HepG2 (cell line): ENCODE data around the gene OPALIN. TPM values are rescaled to one million over a fixed set of nuclear protein-coding genes. Genes with fewer than 3 reads are reported as not detected.

Experiments
- ARID3A ChIP-seq: IDR thresholded peaks from 2 replicates; pipeline ENCODE4 v1.6.1; 2012; ENCODE audit warnings: low read depth, low read length, improper control_type of control experiment
- ARID5B ChIP-seq: IDR thresholded peaks from 2 replicates; pipeline ENCODE4 v1.4.0; 2020; ENCODE audit warnings: mild to moderate bottlenecking, missing genetic modification reagents
- CTCF ChIP-seq: sonication (generic); formaldehyde crosslinking; IDR thresholded peaks from 2 replicates; pipeline ENCODE4 v1.5.0; 2020; ENCODE audit warnings: mild to moderate bottlenecking, missing genetic modification reagents, moderate library complexity
- FOXJ3 ChIP-seq: sonication (generic); formaldehyde crosslinking; IDR thresholded peaks from 2 replicates; pipeline ENCODE4 v1.4.0; 2020; ENCODE audit warnings: missing genetic modification reagents, mild to moderate bottlenecking, borderline replicate concordance
- HOXD1 ChIP-seq: sonication (generic); formaldehyde crosslinking; IDR thresholded peaks from 2 replicates; pipeline ENCODE4 v1.5.0; 2020; ENCODE audit warnings: missing genetic modification reagents
- MAFK ChIP-seq, 2 experiments: IDR thresholded peaks in 1 of 2; conservative IDR thresholded peaks in 1 of 2; 2 replicates each; pipeline ENCODE4 v1.6.1; 2011; ENCODE audit warnings: improper control_type of control experiment in 2 of 2, low read length in 2 of 2
- MIER2 ChIP-seq: IDR thresholded peaks from 2 replicates; pipeline ENCODE4 v1.6.1; 2016; ENCODE audit warnings: missing biosample characterization, missing genetic modification reagents
- SALL1 ChIP-seq: sonication (generic); formaldehyde crosslinking; IDR thresholded peaks from 2 replicates; pipeline ENCODE4 v1.8.0; 2022; ENCODE audit warnings: mild to moderate bottlenecking, missing genetic modification reagents
- SAP130 ChIP-seq: IDR thresholded peaks from 2 replicates; pipeline ENCODE4 v1.6.1; 2016; ENCODE audit warnings: low read depth
- SMC3 ChIP-seq: IDR thresholded peaks from 2 replicates; pipeline ENCODE4 v1.6.1; 2011; ENCODE audit warnings: low read length, improper control_type of control experiment
- TGIF2 ChIP-seq: IDR thresholded peaks from 2 replicates; pipeline ENCODE4 v1.6.1; 2016; ENCODE audit warnings: control low read depth, missing compliant biosample characterization
- WIZ ChIP-seq: sonication (generic); formaldehyde crosslinking; IDR thresholded peaks from 2 replicates; pipeline ENCODE4 v1.5.1; 2020; ENCODE audit warnings: mild to moderate bottlenecking, missing genetic modification reagents
- ZBTB8A ChIP-seq: sonication (generic); formaldehyde crosslinking; IDR thresholded peaks from 2 replicates; pipeline ENCODE4 v1.4.0; 2020; ENCODE audit warnings: mild to moderate bottlenecking, low read depth, missing genetic modification reagents, borderline replicate concordance
- ZNF230 ChIP-seq: sonication (generic); formaldehyde crosslinking; IDR thresholded peaks from 2 replicates; pipeline ENCODE4 v1.4.0; 2020; ENCODE audit warnings: mild to moderate bottlenecking, missing genetic modification reagents
- ZNF30 ChIP-seq: sonication (generic); formaldehyde crosslinking; IDR thresholded peaks from 2 replicates; pipeline ENCODE4 v1.5.0; 2020; ENCODE audit warnings: mild to moderate bottlenecking, missing genetic modification reagents
- ZNF382 ChIP-seq: sonication (generic); formaldehyde crosslinking; IDR thresholded peaks from 2 replicates; pipeline ENCODE4 v1.5.0; 2020; ENCODE audit warnings: missing genetic modification reagents, mild to moderate bottlenecking, borderline replicate concordance
- ZNF672 ChIP-seq: sonication (generic); formaldehyde crosslinking; IDR thresholded peaks from 2 replicates; pipeline ENCODE4 v1.8.1; 2022; ENCODE audit warnings: missing genetic modification reagents
- ZNF749 ChIP-seq: sonication (generic); formaldehyde crosslinking; IDR thresholded peaks from 2 replicates; pipeline ENCODE4 v1.8.0; 2022; ENCODE audit warnings: mild to moderate bottlenecking, missing genetic modification reagents, moderate library complexity, borderline replicate concordance
- ZNF883 ChIP-seq: sonication (generic); formaldehyde crosslinking; IDR thresholded peaks from 2 replicates; pipeline ENCODE4 v1.5.1; 2020; ENCODE audit warnings: mild to moderate bottlenecking, missing genetic modification reagents; ENCODE audit errors: not compliant biosample characterization
- polyA plus RNA-seq, 8 experiments: library from polyadenylated mRNA; depleted of rRNA in 3 of 8; stranded (reverse) in 7 of 8; unstranded in 1 of 8; fragments of >200 nt; fragmentation: Illumina TruSeq in 4 of 8; extraction: Trizol in 4 of 8; gene quantifications; 2 replicates each; pipeline versions ENCODE4 v1.2.1 to v1.2.3, GENCODE V29; 2011 to 2016; ENCODE audit warnings: low read depth in 4 of 8, missing spikeins in 1 of 8, mixed read lengths in 1 of 8; ENCODE audit not compliant: insufficient read depth in 1 of 8
- total RNA-seq, 5 experiments: library from RNA; depleted of rRNA; stranded (reverse); fragments of >200 nt; fragmentation: Illumina TruSeq; extraction: Trizol; gene quantifications; 2 replicates each; pipeline ENCODE4 v1.2.3, GENCODE V29; 2016; ENCODE audit warnings: low read depth in 1 of 5

Gene OPALIN
- total and polyA plus RNA-seq, 2 of the 13 experiments (the other 11 are each of a cell fraction or from before 2014, with no cell fraction given): not detected

GRCh38 chr10:96395931-96396877 lies 37.4 kb upstream of the OPALIN start (continued):
- TF ChIP-seq HOXD1 (CRISPR knock-in tag): no peak
- TF ChIP-seq ZNF230: no peak
- no peak for TF ChIP-seq ZNF30 (CRISPR knock-in tag)
- TF ChIP-seq ZBTB8A (CRISPR knock-in tag): no peak
- no peak for TF ChIP-seq ZNF672 (CRISPR knock-in tag)
- no peak for TF ChIP-seq ARID3A
- TF ChIP-seq MIER2: no peak
- no peak for TF ChIP-seq FOXJ3 (CRISPR knock-in tag)
- no peak for TF ChIP-seq TGIF2 (CRISPR knock-in tag)
- TF ChIP-seq WIZ: no peak
- TF ChIP-seq ZNF883 (CRISPR knock-in tag): no peak
- TF ChIP-seq ARID5B: 0 out of 2 replicates have a peak, but pooled peaks have one; percentile 19
- TF ChIP-seq MAFK (conservative IDR thresholded peaks at IDR 0.05 in 1 of 2, IDR thresholded peaks at IDR 0.05 in 1 of 2; ENCODE audit: low read length in 2 of 2): no peak
- peak; percentile 84 for TF ChIP-seq CTCF
- no peak for TF ChIP-seq ZNF382 (CRISPR knock-in tag)
- TF ChIP-seq SAP130: no peak
- TF ChIP-seq SMC3: peak; percentile 52
- 0 out of 2 replicates have a peak, but pooled peaks have one; percentile 24 for TF ChIP-seq SALL1
- TF ChIP-seq ZNF749 (CRISPR knock-in tag): no peak
